ENCODE data around the gene PINLYP.

- TF ChIP-seq POLR2AphosphoS5 (IDR thresholded peaks at IDR 0.05; ENCODE audit: low read depth, low read length) (no peak), SIN3A (IDR thresholded peaks at IDR 0.05; ENCODE audit: borderline replicate concordance, insufficient read depth, low read length) (no peak), TAF1 (IDR thresholded peaks at IDR 0.05; ENCODE audit: borderline replicate concordance, insufficient read depth, low read length) (no peak)
These were observed 20.3 kb upstream of the PINLYP start for GRCh38 chr19:43555185-43555770.
